Thyroid gland (tissue), 4 donors: ENCODE data around the gene KCNG2.

ENCODE experiments used
- CTCF ChIP-seq, 6 experiments: fragments of 200-600 bp in 3 of 6; fragments of 450-650 bp in 3 of 6; sonication (generic) in 3 of 6; IDR thresholded peaks; one replicate each; pipeline ENCODE4 v1.5.1; 2016 to 2019; ENCODE audit warnings: antibody characterized with exemption in 6 of 6, mild to moderate bottlenecking in 2 of 6, inconsistent platforms in 1 of 6, moderate library complexity in 1 of 6
- POLR2A ChIP-seq, 2 donors: fragments of 450-650 bp; IDR thresholded peaks; one replicate each; pipeline ENCODE4 v1.6.1; 2017; ENCODE audit warnings: antibody characterized with exemption in 2 of 2, mild to moderate bottlenecking in 2 of 2, moderate library complexity in 1 of 2

GRCh38 chr18:79786304-79786703, 11.4 kb upstream of the KCNG2 start:
- TF ChIP-seq CTCF (IDR thresholded peaks at IDR 0.05) (no peak), POLR2A (IDR thresholded peaks at IDR 0.05) (no peak)
